ENCODE data around the gene GPANK1. TPM values are rescaled to one million over a fixed set of nuclear protein-coding genes. Genes with fewer than 3 reads are reported as not detected.

The GPANK1 gene
- total and polyA plus RNA-seq, 9 of the 15 experiments (the other 6 are each of a cell fraction or from before 2014, with no cell fraction given), result 32.2 to 111 (median 46.3) TPM

DNA sequence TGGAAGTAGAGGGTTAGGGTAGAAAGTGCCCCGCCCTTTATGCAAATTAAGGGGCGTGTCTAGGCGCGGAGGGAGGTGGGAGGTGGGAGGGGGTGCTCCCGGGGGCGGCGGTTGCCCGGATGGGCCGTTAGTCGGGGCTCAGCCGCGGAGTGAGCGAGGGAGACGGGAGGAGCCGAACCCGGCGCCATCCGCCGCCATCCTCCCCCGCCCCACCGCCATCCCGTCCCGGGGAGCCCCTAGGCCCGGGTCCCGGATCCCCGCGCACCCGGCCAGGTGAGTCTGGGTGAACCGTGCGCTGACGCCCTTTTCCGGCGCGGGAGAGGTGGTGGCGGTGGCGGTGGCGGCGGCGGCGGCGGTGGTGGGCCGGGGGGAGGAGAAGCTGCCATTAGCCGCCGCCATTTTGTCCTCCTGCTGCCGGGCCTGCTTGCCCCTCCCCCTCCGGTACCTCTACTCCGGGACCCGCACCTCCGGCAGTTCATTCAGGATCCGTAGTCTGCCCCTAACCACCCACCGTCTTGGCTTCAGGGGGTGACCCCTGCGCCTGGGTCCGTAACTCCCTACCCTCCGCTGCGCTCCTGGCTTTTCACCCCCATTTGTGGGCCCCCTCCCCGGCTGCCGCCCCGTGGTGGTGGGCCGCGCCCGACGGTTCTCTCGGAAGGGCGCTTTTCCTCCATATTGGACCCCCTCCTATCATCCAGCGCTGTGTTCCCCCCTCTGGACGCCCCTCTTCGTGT, 44.0 kb downstream of the GPANK1 start, which contains the start of gene PRRC2A (continued):
- TF ChIP-seq, protein P1, sequence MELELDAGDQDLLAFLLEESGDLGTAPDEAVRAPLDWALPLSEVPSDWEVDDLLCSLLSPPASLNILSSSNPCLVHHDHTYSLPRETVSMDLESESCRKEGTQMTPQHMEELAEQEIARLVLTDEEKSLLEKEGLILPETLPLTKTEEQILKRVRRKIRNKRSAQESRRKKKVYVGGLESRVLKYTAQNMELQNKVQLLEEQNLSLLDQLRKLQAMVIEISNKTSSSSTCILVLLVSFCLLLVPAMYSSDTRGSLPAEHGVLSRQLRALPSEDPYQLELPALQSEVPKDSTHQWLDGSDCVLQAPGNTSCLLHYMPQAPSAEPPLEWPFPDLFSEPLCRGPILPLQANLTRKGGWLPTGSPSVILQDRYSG (tag; conservative IDR thresholded peaks at IDR 0.05; ENCODE audit: low read depth), result no peak
- TF ChIP-seq SNIP1 (IDR thresholded peaks at IDR 0.05; ENCODE audit: low read depth), result no peak; the same call in 1 of the 2 replicates
- no peak for TF ChIP-seq ZNF699 (CRISPR knock-in tag; IDR thresholded peaks at IDR 0.05; ENCODE audit: insufficient replicate concordance)
- no peak for TF ChIP-seq SOX6 (IDR thresholded peaks at IDR 0.05)
- TF ChIP-seq SUPT5H (IDR thresholded peaks at IDR 0.05), result peak; percentile 84
- TF ChIP-seq HNRNPUL1 (IDR thresholded peaks at IDR 0.05; ENCODE audit: low read length), result no peak
- TF ChIP-seq, protein P2, sequence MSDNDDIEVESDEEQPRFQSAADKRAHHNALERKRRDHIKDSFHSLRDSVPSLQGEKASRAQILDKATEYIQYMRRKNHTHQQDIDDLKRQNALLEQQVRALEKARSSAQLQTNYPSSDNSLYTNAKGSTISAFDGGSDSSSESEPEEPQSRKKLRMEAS (CRISPR knock-in tag; IDR thresholded peaks at IDR 0.05), result peak; percentile 74
- no peak for TF ChIP-seq ZKSCAN1 (IDR thresholded peaks at IDR 0.05; ENCODE audit: low read depth, low read length)
- no peak for TF ChIP-seq SMARCB1 (IDR thresholded peaks at IDR 0.05; ENCODE audit: insufficient read length, low read depth)
- no peak for TF ChIP-seq ZSCAN29 (IDR thresholded peaks at IDR 0.05)
- TF ChIP-seq HNRNPK (IDR thresholded peaks at IDR 0.05; ENCODE audit: low read depth, low read length, poor library complexity, severe bottlenecking), result no peak
- no peak; the same call in 1 of the 2 replicates for TF ChIP-seq BHLHE40 (IDR thresholded peaks at IDR 0.05; ENCODE audit: low read length)
- no peak for TF ChIP-seq NCOA4 (IDR thresholded peaks at IDR 0.05; ENCODE audit: partially characterized antibody)
- TF ChIP-seq, protein P3, sequence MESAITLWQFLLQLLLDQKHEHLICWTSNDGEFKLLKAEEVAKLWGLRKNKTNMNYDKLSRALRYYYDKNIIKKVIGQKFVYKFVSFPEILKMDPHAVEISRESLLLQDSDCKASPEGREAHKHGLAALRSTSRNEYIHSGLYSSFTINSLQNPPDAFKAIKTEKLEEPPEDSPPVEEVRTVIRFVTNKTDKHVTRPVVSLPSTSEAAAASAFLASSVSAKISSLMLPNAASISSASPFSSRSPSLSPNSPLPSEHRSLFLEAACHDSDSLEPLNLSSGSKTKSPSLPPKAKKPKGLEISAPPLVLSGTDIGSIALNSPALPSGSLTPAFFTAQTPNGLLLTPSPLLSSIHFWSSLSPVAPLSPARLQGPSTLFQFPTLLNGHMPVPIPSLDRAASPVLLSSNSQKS (CRISPR knock-in tag; IDR thresholded peaks at IDR 0.05), result no peak
- peak; percentile 99 for TF ChIP-seq EP400 (IDR thresholded peaks at IDR 0.05)
- peak; percentile 99 for TF ChIP-seq ZBTB1 (CRISPR knock-in tag; IDR thresholded peaks at IDR 0.05; ENCODE audit: borderline replicate concordance, low read depth)
- TF ChIP-seq ZNF431 (CRISPR knock-in tag; IDR thresholded peaks at IDR 0.05), result no peak
- TF ChIP-seq CBX3 (IDR thresholded peaks at IDR 0.05; ENCODE audit: borderline replicate concordance in 1 of 2, low read length in 2 of 2), result no peak
- no peak for TF ChIP-seq C11orf30 (IDR thresholded peaks at IDR 0.05; ENCODE audit: low read depth)
- no peak for TF ChIP-seq ZNF764 (CRISPR knock-in tag; IDR thresholded peaks at IDR 0.05; ENCODE audit: low read depth)
- no peak for TF ChIP-seq ZNF586 (CRISPR knock-in tag; conservative IDR thresholded peaks at IDR 0.05)
- no peak for TF ChIP-seq STAT5A (IDR thresholded peaks at IDR 0.05; ENCODE audit: borderline replicate concordance, low read length)
- TF ChIP-seq GATAD2A (IDR thresholded peaks at IDR 0.05), result peak; percentile 97
- TF ChIP-seq KLF1 (tag; IDR thresholded peaks at IDR 0.05), result no peak
- no peak for TF ChIP-seq MCM3 (IDR thresholded peaks at IDR 0.05)
- TF ChIP-seq KLF6 (CRISPR knock-in tag; IDR thresholded peaks at IDR 0.05; ENCODE audit: borderline replicate concordance), result peak; percentile 86; the same call in 1 of the 2 replicates
- TF ChIP-seq ZNF717 (CRISPR knock-in tag; IDR thresholded peaks at IDR 0.05), result peak; percentile 29; the same call in 1 of the 2 replicates
- TF ChIP-seq PTRF (tag; IDR thresholded peaks at IDR 0.05), result no peak
- TF ChIP-seq, protein P4, sequence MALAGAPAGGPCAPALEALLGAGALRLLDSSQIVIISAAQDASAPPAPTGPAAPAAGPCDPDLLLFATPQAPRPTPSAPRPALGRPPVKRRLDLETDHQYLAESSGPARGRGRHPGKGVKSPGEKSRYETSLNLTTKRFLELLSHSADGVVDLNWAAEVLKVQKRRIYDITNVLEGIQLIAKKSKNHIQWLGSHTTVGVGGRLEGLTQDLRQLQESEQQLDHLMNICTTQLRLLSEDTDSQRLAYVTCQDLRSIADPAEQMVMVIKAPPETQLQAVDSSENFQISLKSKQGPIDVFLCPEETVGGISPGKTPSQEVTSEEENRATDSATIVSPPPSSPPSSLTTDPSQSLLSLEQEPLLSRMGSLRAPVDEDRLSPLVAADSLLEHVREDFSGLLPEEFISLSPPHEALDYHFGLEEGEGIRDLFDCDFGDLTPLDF (CRISPR knock-in tag; IDR thresholded peaks at IDR 0.05), result no peak
